ENCODE measurements around the gene MUC5B. TPM values are rescaled to one million over a fixed set of nuclear protein-coding genes. Genes with fewer than 3 reads are reported as not detected.

The MUC5B gene
- total RNA-seq, 1 experiment from 2014 or later = 2.1 TPM

- Histone ChIP-seq H3K27me3 (ENCODE audit: insufficient read depth, low read depth) (no peaks in the 10 kb centered on the region), H3K4me1 (replicated peaks; ENCODE audit: insufficient read depth) (peaks cover 7% of the 10 kb centered on the region), H2AFZ (no peak overlapping the region), H3K79me2 (ENCODE audit: low read depth) (no peaks in the 10 kb centered on the region), H3K9me3 (ENCODE audit: insufficient read depth, low read depth) (no peaks in the 10 kb centered on the region), H4K20me1 (ENCODE audit: insufficient read depth) (no peaks in the 10 kb centered on the region), H3K27ac (no peak overlapping the region), H3F3A (ENCODE audit: insufficient read depth, low read depth) (no peaks in the 10 kb centered on the region), H3K4me3 (no peak overlapping the region), H3K4me2 (no peak overlapping the region), H3K9me2 (ENCODE audit: insufficient read depth) (no peaks in the 10 kb centered on the region), H3K36me3 (ENCODE audit: low read depth) (no peaks in the 10 kb centered on the region)
- no peak for DNase-seq
- ChIA-PET CTCF (interaction anchor here (0.7 kb wide), 1 partner anchor 114 kb away, joined by 5 read pairs; no protein-coding TSS in a partner anchor), POLR2A (ENCODE audit: unreplicated experiment) (no interaction called here)
- no TSS peak for BruUV-seq (replicated peaks)
- intact Hi-C loops (cut with micrococcal nuclease; ENCODE audit: unreplicated experiment) = no loop called here
- TF ChIP-seq EZH2 (IDR thresholded peaks at IDR 0.05; ENCODE audit: low read depth) (no peak), CTCF (conservative IDR thresholded peaks at IDR 0.05) (no peak)
Measured at GRCh38 chr11:1230456-1231395, 7.9 kb downstream of the MUC5B start.

GRCh38 chr11:1231396-1232020, 8.6 kb downstream of the MUC5B start:
- peaks cover 7% of the 10 kb centered on the region for H3K4me1 ChIP-seq (replicated peaks; ENCODE audit: insufficient read depth)
- DNase-seq = no peak
- no peaks in the 10 kb centered on the region for H3K79me2 ChIP-seq (ENCODE audit: low read depth)
- H3K4me2 ChIP-seq = no peak overlapping the region
- no peak overlapping the region for H2AFZ ChIP-seq
- H3K9me2 ChIP-seq (ENCODE audit: insufficient read depth) = no peaks in the 10 kb centered on the region
- no peaks in the 10 kb centered on the region for H4K20me1 ChIP-seq (ENCODE audit: insufficient read depth)
- no peaks in the 10 kb centered on the region for H3K9me3 ChIP-seq (ENCODE audit: insufficient read depth, low read depth)
- H3K27ac ChIP-seq = no peak overlapping the region
- no peak for TF ChIP-seq EZH2 (IDR thresholded peaks at IDR 0.05; ENCODE audit: low read depth)
- TF ChIP-seq CTCF (conservative IDR thresholded peaks at IDR 0.05) = no peak
- no peaks in the 10 kb centered on the region for H3K27me3 ChIP-seq (ENCODE audit: insufficient read depth, low read depth)
- no peak overlapping the region for H3K4me3 ChIP-seq
- ChIA-PET CTCF (interaction anchor here (0.7 kb wide), 1 partner anchor 115 kb away, joined by 5 read pairs; no protein-coding TSS in a partner anchor), POLR2A (ENCODE audit: unreplicated experiment) (no interaction called here)
- intact Hi-C loops (cut with micrococcal nuclease; ENCODE audit: unreplicated experiment) = loop anchor here (2.0 kb wide), 1 partner anchor 117 kb away; no protein-coding TSS in a partner anchor
- H3K36me3 ChIP-seq (ENCODE audit: low read depth) = no peaks in the 10 kb centered on the region
- no peaks in the 10 kb centered on the region for H3F3A ChIP-seq (ENCODE audit: insufficient read depth, low read depth)
- BruUV-seq (replicated peaks) = no TSS peak

GRCh38 chr11:1232021-1232882, 9.4 kb downstream of the MUC5B start:
- no TSS peak for BruUV-seq (replicated peaks)
- ChIA-PET POLR2A (ENCODE audit: unreplicated experiment) (no interaction called here), CTCF (no interaction called here)
- H3K4me2 ChIP-seq = no peak overlapping the region
- H3K36me3 ChIP-seq (ENCODE audit: low read depth) = no peaks in the 10 kb centered on the region
- H3F3A ChIP-seq (ENCODE audit: insufficient read depth, low read depth) = no peaks in the 10 kb centered on the region
- no peaks in the 10 kb centered on the region for H3K79me2 ChIP-seq (ENCODE audit: low read depth)
- peaks cover 8% of the 10 kb centered on the region for H3K4me1 ChIP-seq (replicated peaks; ENCODE audit: insufficient read depth)
- no peak overlapping the region for H3K27ac ChIP-seq
- intact Hi-C loops (cut with micrococcal nuclease; ENCODE audit: unreplicated experiment) = loop anchor here (2.0 kb wide), 1 partner anchor 117 kb away; no protein-coding TSS in a partner anchor
- TF ChIP-seq EZH2 (IDR thresholded peaks at IDR 0.05; ENCODE audit: low read depth) (no peak), CTCF (conservative IDR thresholded peaks at IDR 0.05) (no peak)
- no peak for DNase-seq
- H3K9me2 ChIP-seq (ENCODE audit: insufficient read depth) = no peaks in the 10 kb centered on the region
- H3K4me3 ChIP-seq = no peak overlapping the region
- H4K20me1 ChIP-seq (ENCODE audit: insufficient read depth) = no peaks in the 10 kb centered on the region
- no peaks in the 10 kb centered on the region for H3K9me3 ChIP-seq (ENCODE audit: insufficient read depth, low read depth)
- no peaks in the 10 kb centered on the region for H3K27me3 ChIP-seq (ENCODE audit: insufficient read depth, low read depth)
- no peak overlapping the region for H2AFZ ChIP-seq

Data from PC-9 (cell line).